ENCODE results near the gene SLC7A10.

- TF ChIP-seq CTCF (IDR thresholded peaks at IDR 0.05) (no peak), POLR2A (IDR thresholded peaks at IDR 0.05) (no peak)
These were observed 27.5 kb downstream of the SLC7A10 start for GRCh38 chr19:33198169-33198568.

Data from testis (tissue), 2 donors.